M059J (cell line): ENCODE results near the gene KIFAP3. TPM values are rescaled to one million over a fixed set of nuclear protein-coding genes. Genes with fewer than 3 reads are reported as not detected.

Experiments
- DNase-seq: peaks from one replicate; pipeline ENCODE4 v3.0.0-alpha.2; 2012; ENCODE audit warnings: low read depth
- total RNA-seq: library from RNA; depleted of rRNA; stranded (reverse); fragments of >200 nt; shearing (Covaris generic); gene quantifications from 2 replicates; pipeline ENCODE4 v1.2.3, GENCODE V29; 2014

The KIFAP3 gene
- total RNA-seq, 1 experiment from 2014 or later, result 25.7 TPM

- DNase-seq, result no peak
Observed at GRCh38 chr1:169985757-169986156, 88.7 kb downstream of the KIFAP3 start.

- DNase-seq, result no peak
Observed at GRCh38 chr1:169974067-169974466, 100.4 kb downstream of the KIFAP3 start.

DNA sequence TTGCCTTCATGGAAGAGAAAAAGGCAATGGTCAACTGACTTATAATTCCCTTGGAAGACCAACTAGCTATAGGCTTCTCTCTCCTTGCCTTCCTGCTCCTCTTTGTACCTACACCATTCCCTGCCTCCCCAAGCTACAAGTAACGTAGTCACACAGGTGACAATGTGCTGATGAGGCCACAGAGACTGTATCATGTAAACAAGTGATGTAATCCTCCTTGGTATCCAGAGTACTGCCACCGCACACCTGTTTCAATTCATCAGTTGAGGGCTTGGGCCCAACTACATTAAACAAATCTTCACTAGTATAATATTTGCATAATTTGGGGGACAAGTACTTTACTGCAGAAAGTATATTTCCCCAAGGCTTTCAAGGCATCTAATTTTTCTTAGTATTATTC is 104.4 kb downstream of the KIFAP3 start:
- no peak for DNase-seq

DNA sequence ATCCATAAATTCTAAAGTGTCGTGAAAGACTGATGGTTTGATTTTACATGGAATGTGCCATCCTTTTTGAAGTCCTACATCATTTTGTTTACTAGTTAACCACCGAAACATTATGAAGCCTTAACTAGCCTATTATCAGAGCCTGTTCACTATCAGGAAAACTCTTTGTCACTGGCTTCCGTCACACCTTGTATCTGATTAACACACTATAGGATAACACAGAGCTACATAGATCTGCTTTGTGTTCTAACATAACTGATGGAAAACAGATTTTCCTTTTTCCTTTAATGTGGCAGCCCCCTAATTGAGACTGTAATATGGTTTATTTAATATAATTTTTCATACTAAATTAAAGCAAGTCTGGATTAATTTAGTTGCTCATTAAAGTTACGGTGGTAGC is 106.3 kb downstream of the KIFAP3 start:
- DNase-seq, result no peak

DNA sequence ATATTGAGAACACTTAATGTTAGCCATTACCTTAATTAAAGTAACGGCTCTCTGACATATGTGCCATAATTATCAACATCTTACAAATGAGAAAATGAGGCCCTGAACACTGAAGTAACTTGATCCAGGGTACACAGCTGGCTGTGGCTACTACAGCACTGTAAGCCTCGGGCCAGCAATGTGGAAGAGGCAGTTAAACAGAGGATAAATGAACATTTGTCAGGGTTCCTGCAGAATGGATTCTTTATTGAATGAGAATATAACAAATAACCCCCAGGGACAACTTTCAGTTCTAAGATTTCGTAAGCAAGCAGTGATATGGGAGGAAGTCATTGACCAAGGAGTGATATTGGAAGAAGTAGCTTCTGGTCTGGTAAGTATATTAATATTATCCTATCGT is 110.3 kb downstream of the KIFAP3 start:
- DNase-seq, result no peak

- no peak for DNase-seq
Observed at GRCh38 chr1:169959686-169960085, 114.8 kb downstream of the KIFAP3 start.

- DNase-seq, result no peak
Observed at GRCh38 chr1:169958987-169959386, 115.5 kb downstream of the KIFAP3 start.

DNA sequence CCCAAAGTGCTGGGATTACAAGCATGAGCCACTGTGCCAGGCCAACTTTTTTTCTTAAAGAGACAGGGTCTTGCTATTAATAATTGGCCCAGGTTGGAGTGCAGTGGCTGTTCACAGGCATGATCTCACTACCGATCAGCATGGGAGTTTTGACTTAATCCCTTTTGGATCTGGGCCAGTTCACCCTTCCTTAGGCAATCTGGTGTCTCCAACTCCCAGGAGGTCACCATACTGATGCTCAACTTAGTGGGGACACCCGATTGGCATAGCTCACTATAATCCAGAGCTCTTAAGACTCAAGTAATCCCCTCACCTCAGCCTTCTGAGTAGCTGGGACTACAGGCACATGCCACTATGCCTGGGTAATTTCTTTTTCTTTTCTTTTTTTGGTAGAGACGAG is 116.6 kb downstream of the KIFAP3 start:
- DNase-seq, result no peak

GRCh38 chr1:169951108-169951507 is 123.4 kb downstream of the KIFAP3 start:
- DNase-seq, result no peak

GRCh38 chr1:169949139-169949538 is 125.4 kb downstream of the KIFAP3 start:
- peak; percentile 44 for DNase-seq

GRCh38 chr1:169946206-169946605 is 128.3 kb downstream of the KIFAP3 start:
- DNase-seq, result no peak

GRCh38 chr1:169945181-169945580 is 129.3 kb downstream of the KIFAP3 start:
- DNase-seq, result no peak

- DNase-seq, result no peak
Observed at GRCh38 chr1:169944621-169945020, 129.9 kb downstream of the KIFAP3 start.

DNA sequence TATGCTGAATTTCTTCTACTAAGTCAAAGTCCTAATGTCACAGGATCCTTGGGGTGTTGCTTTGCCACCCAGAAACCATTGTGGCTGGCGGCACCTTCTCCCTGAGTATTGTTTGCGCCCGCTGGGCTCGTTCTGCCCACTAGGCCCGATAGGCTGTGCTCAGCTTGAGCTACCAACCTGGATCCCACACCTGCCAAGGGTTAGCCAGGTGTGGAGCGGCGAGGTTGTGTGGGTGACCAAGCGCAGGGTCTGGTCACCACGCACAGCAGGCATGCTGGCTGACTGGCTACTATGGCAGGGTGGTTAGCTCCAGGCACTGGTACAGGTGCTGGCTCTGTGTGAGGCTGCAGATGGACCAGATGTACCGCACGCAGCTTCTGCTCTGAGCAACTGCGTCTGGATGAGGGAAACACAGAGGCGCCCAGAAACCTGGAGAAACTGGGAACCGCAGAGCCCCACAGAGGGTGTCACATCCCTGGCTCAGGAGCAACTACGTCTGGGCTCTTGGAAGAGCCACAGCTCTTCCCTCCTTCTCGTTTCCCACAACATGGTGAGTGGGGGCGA is 130.4 kb downstream of the KIFAP3 start:
- DNase-seq, result no peak

DNA sequence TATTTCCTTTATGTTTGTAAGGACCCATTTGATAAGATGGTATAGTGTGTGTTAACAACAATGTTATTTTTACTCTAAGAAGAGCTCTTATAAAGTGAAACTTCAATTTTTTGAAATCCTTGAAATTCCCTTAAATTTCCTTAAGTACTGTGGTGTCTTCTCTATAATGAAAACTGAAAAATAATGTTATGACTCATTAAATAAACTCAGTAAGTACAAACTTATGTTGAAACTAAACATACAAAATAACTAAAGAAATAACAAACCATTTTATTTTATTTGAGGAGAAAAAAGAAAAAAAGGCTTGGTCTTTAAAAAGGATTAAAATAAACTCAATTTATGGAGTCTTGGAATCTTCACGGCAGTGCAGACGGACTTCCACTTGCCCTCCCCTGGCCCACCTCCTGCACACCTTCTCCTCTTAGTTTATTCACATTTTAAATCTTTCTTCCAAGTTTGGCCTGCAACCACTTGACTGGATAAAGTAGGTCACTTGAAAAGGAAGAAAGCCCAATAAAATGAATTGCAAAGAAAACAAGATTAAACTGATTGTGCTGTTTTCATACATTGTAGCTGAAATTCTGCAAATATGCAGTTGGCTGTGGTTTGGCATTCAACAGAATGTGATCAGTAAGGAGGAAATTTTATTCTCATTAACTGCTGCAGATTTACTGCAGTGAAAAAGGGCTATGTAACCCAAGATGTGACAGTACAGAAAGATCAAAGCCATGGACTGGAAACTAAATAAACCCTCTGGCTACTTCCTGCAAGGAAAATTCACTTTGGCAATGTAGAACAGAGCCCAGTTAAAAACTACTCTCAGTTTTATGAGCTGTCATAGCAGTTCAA is 132.3 kb downstream of the KIFAP3 start:
- peak; percentile 81 for DNase-seq

GRCh38 chr1:169933984-169934725 is 140.3 kb downstream of the KIFAP3 start:
- peak; percentile 25 for DNase-seq

- no peak for DNase-seq
Observed at GRCh38 chr1:169931795-169932231, 142.7 kb downstream of the KIFAP3 start.

GRCh38 chr1:169929210-169929526 is 145.3 kb downstream of the KIFAP3 start:
- DNase-seq, result no peak

DNA sequence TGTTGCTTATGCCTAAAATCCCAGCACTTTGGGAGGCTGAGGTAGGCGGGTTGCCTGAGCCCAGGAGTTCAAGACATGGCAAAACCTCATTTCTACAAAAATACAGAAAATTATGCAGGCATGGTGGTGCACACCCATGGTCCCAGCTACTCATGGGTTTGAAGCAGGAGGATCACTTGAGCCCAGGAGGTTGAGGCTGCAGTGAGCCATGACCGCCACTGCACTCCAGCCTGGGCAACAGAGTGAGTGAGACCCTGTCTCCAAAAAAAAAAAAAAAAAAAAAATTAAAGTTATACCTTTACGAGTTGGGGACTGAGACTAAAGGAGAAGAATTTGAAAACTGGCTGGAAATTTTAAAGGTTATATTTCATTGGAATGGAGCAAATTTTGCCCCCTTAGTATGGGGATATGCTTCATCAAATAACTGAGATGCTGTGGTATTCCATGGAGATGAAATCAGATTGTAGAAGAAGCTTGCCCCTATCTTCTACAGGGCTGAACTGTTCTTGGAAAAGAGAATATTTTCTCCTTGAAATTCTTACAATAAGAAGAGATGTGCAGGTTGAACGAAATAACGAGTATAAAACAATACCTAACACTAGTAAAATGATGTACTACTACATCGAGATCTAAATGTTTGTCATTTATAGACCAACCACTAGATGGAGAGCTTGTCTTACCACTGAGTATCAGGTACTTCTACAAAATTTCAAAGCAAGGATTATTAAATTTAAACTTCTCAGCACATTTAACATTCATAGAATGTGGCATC is 145.9 kb downstream of the KIFAP3 start:
- peak; percentile 57 for DNase-seq

DNA sequence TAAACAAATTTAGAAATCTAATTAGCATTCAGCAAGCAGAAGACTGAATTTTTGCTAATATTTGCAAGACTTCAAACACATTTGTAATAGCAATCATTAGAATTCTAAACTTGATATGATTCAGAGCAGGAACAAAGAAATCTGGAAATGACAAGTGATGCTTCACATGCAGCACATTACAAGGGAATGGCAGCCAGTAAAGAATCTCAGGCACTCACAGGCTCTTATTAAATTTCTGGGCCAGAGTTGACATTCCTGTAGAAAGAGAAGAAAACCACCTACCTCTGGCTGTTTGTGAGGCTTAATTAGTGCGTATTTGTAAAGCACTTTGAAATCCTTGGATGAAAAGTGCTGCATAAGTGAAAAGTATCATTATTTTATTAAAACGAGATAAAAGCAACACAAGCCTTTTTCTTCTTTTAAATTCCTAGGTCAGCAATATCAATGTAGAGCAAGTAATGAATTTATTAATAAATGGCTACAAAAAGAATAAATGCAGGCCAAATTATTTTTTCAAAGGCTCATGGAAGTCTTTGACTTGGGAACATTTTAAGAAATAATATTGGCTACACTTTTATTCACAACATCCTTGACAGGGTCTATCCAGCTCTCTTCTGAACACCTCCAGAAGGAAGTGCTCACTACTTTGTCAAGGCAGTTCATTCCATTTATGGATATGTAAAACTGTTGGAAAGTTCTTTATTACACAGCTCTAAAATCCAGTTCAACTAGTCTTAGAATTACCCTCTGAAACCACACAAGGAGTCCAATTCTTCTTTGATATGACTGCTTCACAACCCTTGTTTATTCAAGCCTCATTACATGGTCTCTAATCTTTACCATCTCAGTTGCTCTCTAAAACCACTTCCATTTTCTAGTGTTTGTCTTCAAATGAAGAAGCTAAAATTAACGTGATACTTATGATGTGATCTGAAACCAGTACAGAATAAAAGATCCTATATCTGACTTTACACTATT is 148.7 kb downstream of the KIFAP3 start:
- DNase-seq, result peak; percentile 19

GRCh38 chr1:169924829-169925228 is 149.7 kb downstream of the KIFAP3 start:
- DNase-seq, result no peak
